IPS-NIHi7 (cell line): Measurements from ENCODE around the gene POP4.
"Not testable (repeated sequence)": the region's sequence is repeated elsewhere in the genome, so short reads cannot be mapped to it uniquely, and the experiment has no call there.

Source experiments
- DNase-seq: peaks from one replicate; pipeline ENCODE4 v3.0.0; 2012; ENCODE audit warnings: mixed read lengths; ENCODE audit errors: extremely low spot score

Gene POP4

GRCh38 chr19:29605653-29606419 lies at the start of gene POP4:
Gene POP4, plus strand, starts transcription at chr19:29606283. Its CDS starts 36 bp downstream, at chr19:29606319.
- DNase-seq, result peak; percentile 98

- DNase-seq, result not testable (repeated sequence)
Observed at GRCh38 chr19:29559110-29559509, 47.0 kb upstream of the POP4 start.

- DNase-seq, result no peak
Observed at GRCh38 chr19:29559743-29560142, 46.3 kb upstream of the POP4 start.

- DNase-seq, result no peak
Observed at GRCh38 chr19:29560313-29561075, 45.6 kb upstream of the POP4 start.

- no peak for DNase-seq
Observed at GRCh38 chr19:29561601-29562000, 44.5 kb upstream of the POP4 start.

- DNase-seq, result no peak
Observed at GRCh38 chr19:29562299-29563297, 43.5 kb upstream of the POP4 start.

GRCh38 chr19:29563486-29564101 lies 42.5 kb upstream of the POP4 start:
- DNase-seq, result no peak

- no peak for DNase-seq
Observed at GRCh38 chr19:29564574-29565005, 41.5 kb upstream of the POP4 start.

- DNase-seq, result no peak
Observed at GRCh38 chr19:29565171-29565570, 40.9 kb upstream of the POP4 start.

- DNase-seq, result no peak
Observed at GRCh38 chr19:29566496-29567054, 39.5 kb upstream of the POP4 start.

GRCh38 chr19:29567366-29567915 lies 38.6 kb upstream of the POP4 start:
- DNase-seq, result no peak

GRCh38 chr19:29568036-29569025 lies 37.8 kb upstream of the POP4 start:
- DNase-seq, result no peak

GRCh38 chr19:29569038-29569911 lies 36.8 kb upstream of the POP4 start:
- no peak for DNase-seq

- no peak for DNase-seq
Observed at GRCh38 chr19:29571181-29571580, 34.9 kb upstream of the POP4 start.

- DNase-seq, result no peak
Observed at GRCh38 chr19:29573486-29573885, 32.6 kb upstream of the POP4 start.

GRCh38 chr19:29574510-29574909 lies 31.6 kb upstream of the POP4 start:
- no peak for DNase-seq

GRCh38 chr19:29576046-29576606 lies 30.0 kb upstream of the POP4 start:
- no peak for DNase-seq
